ENCODE results near the gene EEA1.

The EEA1 gene

DNA sequence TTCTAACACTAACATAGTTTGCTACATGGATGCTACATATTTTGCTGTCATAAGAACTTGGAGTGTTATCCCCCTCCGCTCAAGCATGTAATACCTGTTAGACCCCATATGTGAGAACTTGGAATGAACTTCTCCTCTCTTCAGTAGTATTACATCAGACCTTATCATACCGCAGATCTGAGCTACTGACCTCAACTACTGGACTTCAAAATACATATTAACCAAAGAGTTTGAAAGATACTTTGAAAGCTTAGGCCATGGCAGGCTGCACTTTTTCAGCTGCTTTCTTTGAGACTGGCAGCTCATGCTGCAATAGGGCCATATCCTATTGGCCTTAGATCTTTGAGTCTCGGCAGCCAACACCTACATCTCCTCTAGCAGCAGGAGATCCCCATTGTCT lies 74.8 kb downstream of the EEA1 start:
- Histone ChIP-seq H3K4me3 (ENCODE audit: low read depth, low read length) (no peak overlapping the region), H3K4me1 (ENCODE audit: control insufficient read depth, insufficient read depth, low read length) (no peaks in the 10 kb centered on the region), H3K36me3 (ENCODE audit: control insufficient read depth in 2 of 2, insufficient read depth in 1 of 2, low read length in 2 of 2) (peaks cover 17 to 41% of the 10 kb centered on the region in 2 experiments; a peak in 2 of 3 replicates), H3K9me3 (ENCODE audit: control insufficient read depth, insufficient read depth, low read depth, low read length) (no peaks in the 10 kb centered on the region), H3K27ac (ENCODE audit: extremely low read depth, low read depth, low read length) (no peak overlapping the region)
- POLR2A ChIA-PET = no interaction called here
- CTCF ChIA-PET = interaction anchor here (0.7 kb wide), 1 partner anchor 157 kb away, joined by 3 read pairs; no protein-coding TSS in a partner anchor
- TF ChIP-seq, protein P1, sequence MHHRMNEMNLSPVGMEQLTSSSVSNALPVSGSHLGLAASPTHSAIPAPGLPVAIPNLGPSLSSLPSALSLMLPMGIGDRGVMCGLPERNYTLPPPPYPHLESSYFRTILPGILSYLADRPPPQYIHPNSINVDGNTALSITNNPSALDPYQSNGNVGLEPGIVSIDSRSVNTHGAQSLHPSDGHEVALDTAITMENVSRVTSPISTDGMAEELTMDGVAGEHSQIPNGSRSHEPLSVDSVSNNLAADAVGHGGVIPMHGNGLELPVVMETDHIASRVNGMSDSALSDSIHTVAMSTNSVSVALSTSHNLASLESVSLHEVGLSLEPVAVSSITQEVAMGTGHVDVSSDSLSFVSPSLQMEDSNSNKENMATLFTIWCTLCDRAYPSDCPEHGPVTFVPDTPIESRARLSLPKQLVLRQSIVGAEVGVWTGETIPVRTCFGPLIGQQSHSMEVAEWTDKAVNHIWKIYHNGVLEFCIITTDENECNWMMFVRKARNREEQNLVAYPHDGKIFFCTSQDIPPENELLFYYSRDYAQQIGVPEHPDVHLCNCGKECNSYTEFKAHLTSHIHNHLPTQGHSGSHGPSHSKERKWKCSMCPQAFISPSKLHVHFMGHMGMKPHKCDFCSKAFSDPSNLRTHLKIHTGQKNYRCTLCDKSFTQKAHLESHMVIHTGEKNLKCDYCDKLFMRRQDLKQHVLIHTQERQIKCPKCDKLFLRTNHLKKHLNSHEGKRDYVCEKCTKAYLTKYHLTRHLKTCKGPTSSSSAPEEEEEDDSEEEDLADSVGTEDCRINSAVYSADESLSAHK (tag by site-specific recombination; IDR thresholded peaks at IDR 0.05) = no peak
- TF ChIP-seq, protein P2, sequence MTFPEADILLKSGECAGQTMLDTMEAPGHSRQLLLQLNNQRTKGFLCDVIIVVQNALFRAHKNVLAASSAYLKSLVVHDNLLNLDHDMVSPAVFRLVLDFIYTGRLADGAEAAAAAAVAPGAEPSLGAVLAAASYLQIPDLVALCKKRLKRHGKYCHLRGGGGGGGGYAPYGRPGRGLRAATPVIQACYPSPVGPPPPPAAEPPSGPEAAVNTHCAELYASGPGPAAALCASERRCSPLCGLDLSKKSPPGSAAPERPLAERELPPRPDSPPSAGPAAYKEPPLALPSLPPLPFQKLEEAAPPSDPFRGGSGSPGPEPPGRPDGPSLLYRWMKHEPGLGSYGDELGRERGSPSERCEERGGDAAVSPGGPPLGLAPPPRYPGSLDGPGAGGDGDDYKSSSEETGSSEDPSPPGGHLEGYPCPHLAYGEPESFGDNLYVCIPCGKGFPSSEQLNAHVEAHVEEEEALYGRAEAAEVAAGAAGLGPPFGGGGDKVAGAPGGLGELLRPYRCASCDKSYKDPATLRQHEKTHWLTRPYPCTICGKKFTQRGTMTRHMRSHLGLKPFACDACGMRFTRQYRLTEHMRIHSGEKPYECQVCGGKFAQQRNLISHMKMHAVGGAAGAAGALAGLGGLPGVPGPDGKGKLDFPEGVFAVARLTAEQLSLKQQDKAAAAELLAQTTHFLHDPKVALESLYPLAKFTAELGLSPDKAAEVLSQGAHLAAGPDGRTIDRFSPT (tag by site-specific recombination; IDR thresholded peaks at IDR 0.05) = no peak
- TF ChIP-seq ZNF785 (tag by site-specific recombination; IDR thresholded peaks at IDR 0.05) (no peak), ZNF174 (tag by site-specific recombination; IDR thresholded peaks at IDR 0.05) (no peak), ZNF670 (tag by site-specific recombination; IDR thresholded peaks at IDR 0.05; ENCODE audit: low read depth) (no peak), ZIC2 (tag by site-specific recombination; IDR thresholded peaks at IDR 0.05) (no peak), ZNF549 (tag by site-specific recombination; IDR thresholded peaks at IDR 0.05) (no peak), ZNF610 (tag by site-specific recombination; IDR thresholded peaks at IDR 0.05; ENCODE audit: borderline replicate concordance) (no peak), SETDB1 (IDR thresholded peaks at IDR 0.05; ENCODE audit: insufficient read length, low read length) (no peak), ZFP41 (tag by site-specific recombination; IDR thresholded peaks at IDR 0.05; ENCODE audit: borderline replicate concordance) (no peak), ZNF157 (tag by site-specific recombination; IDR thresholded peaks at IDR 0.05) (no peak), HOXC10 (CRISPR knock-in tag; IDR thresholded peaks at IDR 0.05) (no peak), TCF7L2 (IDR thresholded peaks at IDR 0.05; ENCODE audit: borderline replicate concordance, low read depth, low read length) (no peak)
- TF ChIP-seq, protein P3, sequence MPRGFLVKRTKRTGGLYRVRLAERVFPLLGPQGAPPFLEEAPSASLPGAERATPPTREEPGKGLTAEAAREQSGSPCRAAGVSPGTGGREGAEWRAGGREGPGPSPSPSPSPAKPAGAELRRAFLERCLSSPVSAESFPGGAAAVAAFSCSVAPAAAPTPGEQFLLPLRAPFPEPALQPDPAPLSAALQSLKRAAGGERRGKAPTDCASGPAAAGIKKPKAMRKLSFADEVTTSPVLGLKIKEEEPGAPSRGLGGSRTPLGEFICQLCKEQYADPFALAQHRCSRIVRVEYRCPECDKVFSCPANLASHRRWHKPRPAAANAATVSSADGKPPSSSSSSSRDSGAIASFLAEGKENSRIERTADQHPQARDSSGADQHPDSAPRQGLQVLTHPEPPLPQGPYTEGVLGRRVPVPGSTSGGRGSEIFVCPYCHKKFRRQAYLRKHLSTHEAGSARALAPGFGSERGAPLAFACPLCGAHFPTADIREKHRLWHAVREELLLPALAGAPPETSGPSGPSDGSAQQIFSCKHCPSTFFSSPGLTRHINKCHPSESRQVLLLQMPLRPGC (tag by site-specific recombination; IDR thresholded peaks at IDR 0.05) = no peak

DNA sequence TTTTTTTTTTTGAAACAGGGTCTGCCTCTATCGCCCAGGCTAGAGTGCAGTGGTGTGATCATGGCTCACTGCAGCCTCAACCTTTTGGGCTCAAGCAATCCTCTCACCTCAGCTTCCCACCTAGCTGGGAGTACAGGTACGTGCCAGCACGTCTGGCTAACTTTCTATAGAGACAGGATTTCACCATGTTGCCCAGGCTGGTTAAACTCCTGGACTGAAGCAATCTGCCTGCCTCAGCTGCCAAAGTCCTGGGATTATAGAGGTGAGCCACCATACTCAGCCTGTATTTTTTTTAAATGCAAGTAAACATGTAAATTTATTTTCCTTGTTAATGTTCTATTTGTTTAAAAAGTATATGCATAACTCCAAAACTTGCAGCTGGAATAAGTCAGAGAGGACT lies 80.4 kb downstream of the EEA1 start:
- Histone ChIP-seq H3K9me3 (ENCODE audit: control insufficient read depth, insufficient read depth, low read depth, low read length) (no peaks in the 10 kb centered on the region), H3K4me1 (ENCODE audit: control insufficient read depth, insufficient read depth, low read length) (no peaks in the 10 kb centered on the region), H3K27ac (ENCODE audit: extremely low read depth, low read depth, low read length) (no peak overlapping the region), H3K36me3 (ENCODE audit: control insufficient read depth in 2 of 2, insufficient read depth in 1 of 2, low read length in 2 of 2) (peaks cover 25 to 29% of the 10 kb centered on the region in 2 experiments), H3K4me3 (ENCODE audit: low read depth, low read length) (no peak overlapping the region)
- TF ChIP-seq ZBTB7A (tag by site-specific recombination; IDR thresholded peaks at IDR 0.05; ENCODE audit: low read depth) (no peak), ZNF266 (tag by site-specific recombination; IDR thresholded peaks at IDR 0.05; ENCODE audit: low read depth) (no peak), YY1 (tag by site-specific recombination; IDR thresholded peaks at IDR 0.05) (no peak), ZNF341 (tag by site-specific recombination; IDR thresholded peaks at IDR 0.05; ENCODE audit: low read depth) (no peak), SALL2 (tag by site-specific recombination; IDR thresholded peaks at IDR 0.05; ENCODE audit: borderline replicate concordance) (no peak), ZIC2 (tag by site-specific recombination; IDR thresholded peaks at IDR 0.05) (no peak)
- TF ChIP-seq, protein P1 (tag by site-specific recombination; IDR thresholded peaks at IDR 0.05) = no peak
- ChIA-PET POLR2A (no interaction called here), CTCF (interaction anchor here (0.6 to 1.4 kb wide), 2 partner anchors 21 to 654 kb away, joined by 3 to 4 read pairs; no protein-coding TSS in a partner anchor)

Measured in HEK293 (cell line).